Activated naive CD8-positive, alpha-beta T cell (primary cell): Measurements from ENCODE around the gene PKD2L1.
"Not testable (repeated sequence)": the region's sequence is repeated elsewhere in the genome, so short reads cannot be mapped to it uniquely, and the experiment has no call there.

Experiments
- H3K27ac Mint-ChIP-seq: one replicate; pipeline ENCODE4 v1.8.0; 2021; ENCODE audit warnings: mixed read lengths
- H3K27me3 Mint-ChIP-seq: one replicate; pipeline ENCODE4 v1.8.0; 2021; ENCODE audit warnings: mixed read lengths
- H3K36me3 Mint-ChIP-seq: one replicate; pipeline ENCODE4 v1.8.0; 2021; ENCODE audit warnings: mixed read lengths
- H3K4me1 Mint-ChIP-seq: one replicate; pipeline ENCODE4 v1.8.0; 2021; ENCODE audit warnings: low read depth, mixed read lengths
- H3K4me3 Mint-ChIP-seq: one replicate; pipeline ENCODE4 v1.8.0; 2021; ENCODE audit warnings: mild to moderate bottlenecking, mixed read lengths
- H3K9me3 Mint-ChIP-seq: one replicate; pipeline ENCODE4 v1.8.0; 2021; ENCODE audit warnings: low read depth, mixed read lengths

PKD2L1 gene

DNA sequence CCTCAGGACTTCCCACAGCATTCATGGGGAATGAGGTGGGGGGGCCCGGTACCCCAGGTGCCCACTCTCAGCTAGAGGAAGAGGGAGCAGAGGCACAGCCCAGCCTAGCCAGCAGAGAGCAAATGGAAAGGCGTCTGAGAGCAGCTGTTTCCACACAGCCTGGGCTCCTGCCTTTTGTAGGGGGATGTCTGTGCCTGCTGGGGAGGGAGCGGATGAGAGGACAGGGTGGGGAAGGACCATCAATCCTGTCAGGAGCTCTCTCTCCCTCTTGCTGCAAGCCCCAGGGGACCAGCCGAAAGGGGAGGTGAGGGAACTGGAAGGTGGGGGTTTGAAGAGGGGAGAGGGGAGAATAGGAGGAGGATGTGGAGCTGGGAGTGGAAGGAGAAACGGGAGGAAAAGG is at the start of gene PKD2L1:
TSS of gene PKD2L1 (minus strand) at position 150 of the 400 bp plus-strand sequence. CDS start at position 25, 125 bp downstream.
- peaks cover 4% of the 10 kb centered on the region for H3K27me3 Mint-ChIP-seq
- H3K4me3 Mint-ChIP-seq, result no peak within 1 kb of the TSS

DNA sequence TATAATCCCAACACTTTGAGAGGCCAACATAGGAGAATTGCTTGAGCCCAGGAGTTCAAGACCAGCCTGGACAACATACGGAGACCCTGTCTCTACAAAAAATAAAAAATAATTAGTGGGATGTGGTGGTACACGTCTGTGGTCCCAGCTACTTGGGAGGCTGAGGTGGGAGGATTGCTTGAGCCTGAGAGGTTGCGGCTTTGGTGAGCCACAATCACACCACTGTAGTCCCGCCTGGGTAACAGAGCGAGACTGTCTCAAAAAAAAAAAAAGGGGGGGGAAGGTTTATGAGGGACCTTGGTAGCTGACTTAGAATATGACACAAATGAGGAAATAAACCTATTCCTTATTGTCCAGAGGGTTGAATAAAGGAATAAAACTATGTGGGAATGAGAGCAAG is 47.8 kb upstream of the PKD2L1 start:
- Mint-ChIP-seq H3K4me1 (peaks cover 10% of the 10 kb centered on the region), H3K4me3 (no peak overlapping the region), H3K27ac (no peak overlapping the region), H3K9me3 (no peaks in the 10 kb centered on the region), H3K27me3 (no peaks in the 10 kb centered on the region), H3K36me3 (peaks cover 12% of the 10 kb centered on the region)

More for the DNA sequence above, at the start of gene PKD2L1:
- peaks cover 12% of the 10 kb centered on the region for H3K4me1 Mint-ChIP-seq
- H3K36me3 Mint-ChIP-seq, result no peaks in the 10 kb centered on the region
- H3K27ac Mint-ChIP-seq, result no peak within 1 kb of the TSS
- H3K9me3 Mint-ChIP-seq, result no peaks in the 10 kb centered on the region

DNA sequence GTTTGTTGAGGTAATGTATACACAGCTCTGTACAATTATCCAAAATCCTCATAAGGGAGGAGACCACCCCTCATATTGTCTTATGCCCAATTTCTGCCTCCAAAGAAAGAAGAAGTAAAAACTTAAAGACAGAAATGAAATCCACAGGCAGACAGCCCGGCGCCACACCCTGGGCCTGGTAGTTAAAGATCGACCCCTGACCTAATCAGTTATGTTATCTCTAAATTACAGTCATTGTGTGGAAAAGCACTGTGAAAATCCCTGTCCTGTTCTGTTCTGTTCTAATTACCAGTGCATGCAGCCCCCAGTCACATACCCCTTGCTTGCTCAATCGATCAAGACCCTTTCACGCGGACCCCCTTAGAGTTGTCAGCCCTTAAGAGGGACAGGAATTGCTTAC is 46.6 kb upstream of the PKD2L1 start:
- not testable (repeated sequence) for H3K9me3 Mint-ChIP-seq, H3K4me3 Mint-ChIP-seq, H3K27me3 Mint-ChIP-seq, H3K36me3 Mint-ChIP-seq, H3K27ac Mint-ChIP-seq
- peaks cover 10% of the 10 kb centered on the region for H3K4me1 Mint-ChIP-seq

DNA sequence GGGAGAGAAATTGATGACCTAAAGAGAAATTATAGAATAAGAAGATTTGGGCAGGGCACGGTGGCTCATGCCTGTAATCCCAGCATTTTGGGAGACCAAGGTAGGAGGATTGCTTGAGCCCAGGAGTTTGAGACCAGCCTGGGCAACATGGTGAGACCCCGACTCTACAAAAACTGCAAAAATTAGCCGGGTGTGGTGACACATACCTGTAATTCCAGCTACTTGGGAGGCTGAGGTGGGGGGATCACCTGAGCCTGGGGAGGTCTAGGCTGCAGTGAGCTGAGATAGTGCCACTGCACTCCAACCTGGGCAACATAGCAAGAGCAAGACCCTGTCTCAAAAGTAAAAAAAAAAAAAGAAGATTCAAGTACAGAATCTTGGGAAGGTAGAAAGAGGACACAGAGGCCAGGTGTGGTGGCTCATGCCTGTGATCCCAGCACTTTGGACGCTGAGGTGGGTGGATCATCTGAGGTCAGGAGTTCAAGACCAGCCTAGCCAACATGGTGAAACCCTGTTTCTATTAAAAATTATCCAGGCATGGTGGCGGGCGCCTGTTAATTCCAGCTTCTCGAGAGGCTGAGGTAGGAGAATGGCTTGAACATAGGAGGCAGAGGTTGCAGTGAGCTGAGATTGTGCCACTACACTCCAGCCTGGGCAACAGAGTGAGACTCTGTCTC is 44.8 kb upstream of the PKD2L1 start:
- H3K4me1 Mint-ChIP-seq, result peaks cover 27% of the 10 kb centered on the region
- H3K4me3 Mint-ChIP-seq, H3K27me3 Mint-ChIP-seq, H3K36me3 Mint-ChIP-seq, H3K27ac Mint-ChIP-seq, H3K9me3 Mint-ChIP-seq: not testable (repeated sequence)

DNA sequence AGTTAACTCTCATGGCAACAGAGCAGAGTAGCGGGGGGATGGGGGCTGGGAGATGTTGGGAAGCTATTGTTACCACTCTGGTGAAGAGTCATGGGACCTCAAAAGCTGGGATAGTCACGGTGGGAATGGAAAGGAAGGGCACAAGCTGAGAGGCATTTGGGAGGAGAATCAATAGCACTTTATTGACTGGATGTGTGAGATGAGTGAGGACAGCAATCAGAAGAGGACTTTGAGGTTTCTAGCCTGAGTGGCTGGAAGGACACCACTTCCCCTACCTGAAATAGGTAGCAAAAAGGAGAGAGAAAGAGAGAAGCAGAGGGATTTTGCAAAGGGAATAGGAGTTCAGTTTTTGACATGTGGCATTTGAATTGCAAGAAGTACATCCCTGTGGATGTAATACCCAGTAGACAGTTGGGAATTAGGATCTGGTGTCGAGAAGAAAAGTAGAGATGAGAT is 44.2 kb upstream of the PKD2L1 start:
- H3K4me1 Mint-ChIP-seq, result peaks cover 31% of the 10 kb centered on the region
- H3K27me3 Mint-ChIP-seq, result no peaks in the 10 kb centered on the region
- H3K36me3 Mint-ChIP-seq, result no peaks in the 10 kb centered on the region
- no peak overlapping the region for H3K27ac Mint-ChIP-seq
- H3K4me3 Mint-ChIP-seq, result no peak overlapping the region
- H3K9me3 Mint-ChIP-seq, result no peaks in the 10 kb centered on the region

DNA sequence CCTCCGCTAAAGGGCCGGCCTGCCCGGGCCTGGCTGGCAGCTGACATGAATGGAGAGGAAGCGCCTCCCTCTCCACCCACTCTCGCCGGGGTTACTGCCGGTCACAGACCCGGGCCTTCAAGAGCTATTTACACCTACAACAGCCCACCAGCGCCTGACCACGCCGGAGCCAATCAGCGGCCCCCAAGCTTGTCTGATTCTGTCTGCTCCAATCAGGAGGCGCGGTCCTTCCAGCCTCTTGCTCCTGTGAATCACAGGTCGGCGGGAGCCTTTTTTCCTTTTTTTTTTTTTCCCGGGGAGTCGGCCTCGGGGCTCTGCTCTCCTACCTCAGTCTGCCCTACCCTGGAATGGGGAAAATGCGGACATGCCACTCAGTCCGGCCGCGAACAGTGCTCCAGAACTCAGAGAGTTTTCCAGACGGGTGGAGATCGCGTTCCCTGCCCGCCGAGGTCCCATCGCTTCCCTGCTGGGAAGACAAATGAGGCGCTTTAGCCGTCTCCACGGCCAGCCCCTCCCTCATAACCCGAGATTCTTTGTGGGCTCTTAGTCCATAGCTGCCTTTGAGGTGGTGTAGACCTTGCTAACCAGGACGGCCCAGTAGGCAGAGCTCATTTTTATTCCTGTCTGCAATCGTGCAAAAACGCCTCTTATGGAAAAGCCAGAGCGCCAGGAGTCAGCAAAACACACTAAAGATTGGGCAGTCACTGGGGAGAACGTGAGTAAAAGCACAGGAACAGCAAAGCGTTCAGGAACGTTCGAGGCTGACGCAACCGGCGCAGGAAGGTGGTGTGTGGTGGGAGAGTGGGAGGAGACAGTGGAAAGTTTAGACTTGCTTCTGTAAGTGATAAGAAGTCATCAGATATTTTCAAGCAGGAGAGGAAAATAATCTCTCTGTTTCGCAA is 43.5 kb upstream of the PKD2L1 start:
- H3K36me3 Mint-ChIP-seq, result no peaks in the 10 kb centered on the region
- H3K27ac Mint-ChIP-seq, result no peak overlapping the region
- H3K9me3 Mint-ChIP-seq, result no peaks in the 10 kb centered on the region
- no peak overlapping the region for H3K4me3 Mint-ChIP-seq
- peaks cover 31% of the 10 kb centered on the region for H3K4me1 Mint-ChIP-seq
- no peaks in the 10 kb centered on the region for H3K27me3 Mint-ChIP-seq

DNA sequence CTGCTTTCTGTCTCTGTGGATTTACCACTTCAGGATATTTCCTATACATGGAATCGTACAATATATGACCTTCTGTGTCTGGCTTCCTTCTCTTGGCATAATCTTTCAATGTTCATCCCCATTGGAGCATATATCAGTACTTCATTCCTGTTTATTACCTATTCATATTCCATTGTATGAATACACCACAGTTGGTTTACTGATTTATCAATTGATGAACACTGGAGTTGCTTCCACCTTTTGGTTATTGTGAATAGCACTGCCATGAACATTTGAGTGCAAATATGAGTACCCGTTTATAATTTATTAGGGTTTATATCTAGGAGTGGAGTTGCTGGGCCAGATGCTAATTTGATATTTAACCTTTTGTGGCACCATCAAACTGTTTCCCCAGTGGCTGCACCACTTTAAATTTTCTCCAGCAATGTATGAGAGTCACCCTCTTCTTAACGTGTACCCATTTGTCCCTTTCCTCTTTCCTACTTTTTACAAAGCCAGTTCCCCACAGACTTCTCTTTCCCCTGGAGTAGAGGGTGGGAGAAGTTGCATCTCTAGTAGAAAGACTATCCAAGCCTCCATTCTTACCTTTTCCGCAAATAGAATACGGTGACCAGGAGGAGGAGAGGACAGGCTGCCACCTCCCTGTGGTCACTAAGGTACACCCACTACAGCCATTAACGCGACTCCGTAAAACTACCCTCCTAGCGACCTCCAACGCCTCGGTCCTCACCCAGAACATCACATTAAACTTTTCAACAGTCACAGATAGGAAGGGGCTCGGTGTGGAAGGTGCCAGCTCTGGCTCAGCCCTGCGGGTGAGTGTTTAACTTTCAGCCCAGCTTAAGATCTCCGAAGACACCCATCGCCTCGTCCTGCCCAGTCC is 42.6 kb upstream of the PKD2L1 start:
- Mint-ChIP-seq H3K27me3 (no peaks in the 10 kb centered on the region), H3K36me3 (no peaks in the 10 kb centered on the region), H3K4me1 (peaks cover 24% of the 10 kb centered on the region), H3K9me3 (no peaks in the 10 kb centered on the region), H3K27ac (no peak overlapping the region), H3K4me3 (no peak overlapping the region)

DNA sequence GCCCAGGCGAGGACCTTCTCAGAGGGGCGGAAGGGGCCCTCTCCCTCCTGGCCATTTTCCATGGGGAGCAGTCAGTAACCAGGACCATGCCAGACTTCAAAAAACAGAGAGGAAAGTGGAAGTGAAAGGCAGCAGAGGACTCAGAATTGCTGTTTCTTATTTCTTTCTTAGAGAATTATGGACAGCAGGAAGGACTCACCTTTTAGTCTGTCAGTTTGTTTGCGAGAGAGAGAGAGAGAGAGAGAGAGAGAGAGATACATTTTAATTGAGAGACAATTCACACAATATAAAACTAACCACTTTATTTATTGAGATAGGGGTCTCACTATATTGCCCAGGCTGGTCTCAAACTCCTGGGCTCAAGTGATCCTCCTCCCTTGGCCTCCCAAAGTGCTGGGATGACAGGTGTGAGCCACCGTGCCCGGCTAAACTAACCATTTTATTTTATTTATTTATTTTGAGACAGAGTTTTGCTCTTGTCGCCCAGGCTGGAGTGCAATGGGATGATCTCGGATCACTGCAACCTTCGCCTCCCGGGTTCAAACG is 41.5 kb upstream of the PKD2L1 start:
- peak overlapping the region; percentile 88 for H3K27ac Mint-ChIP-seq
- peak overlapping the region; percentile 75 for H3K4me3 Mint-ChIP-seq
- H3K9me3 Mint-ChIP-seq, result no peaks in the 10 kb centered on the region
- H3K4me1 Mint-ChIP-seq, result peaks cover 21% of the 10 kb centered on the region
- H3K36me3 Mint-ChIP-seq, result no peaks in the 10 kb centered on the region
- H3K27me3 Mint-ChIP-seq, result no peaks in the 10 kb centered on the region

DNA sequence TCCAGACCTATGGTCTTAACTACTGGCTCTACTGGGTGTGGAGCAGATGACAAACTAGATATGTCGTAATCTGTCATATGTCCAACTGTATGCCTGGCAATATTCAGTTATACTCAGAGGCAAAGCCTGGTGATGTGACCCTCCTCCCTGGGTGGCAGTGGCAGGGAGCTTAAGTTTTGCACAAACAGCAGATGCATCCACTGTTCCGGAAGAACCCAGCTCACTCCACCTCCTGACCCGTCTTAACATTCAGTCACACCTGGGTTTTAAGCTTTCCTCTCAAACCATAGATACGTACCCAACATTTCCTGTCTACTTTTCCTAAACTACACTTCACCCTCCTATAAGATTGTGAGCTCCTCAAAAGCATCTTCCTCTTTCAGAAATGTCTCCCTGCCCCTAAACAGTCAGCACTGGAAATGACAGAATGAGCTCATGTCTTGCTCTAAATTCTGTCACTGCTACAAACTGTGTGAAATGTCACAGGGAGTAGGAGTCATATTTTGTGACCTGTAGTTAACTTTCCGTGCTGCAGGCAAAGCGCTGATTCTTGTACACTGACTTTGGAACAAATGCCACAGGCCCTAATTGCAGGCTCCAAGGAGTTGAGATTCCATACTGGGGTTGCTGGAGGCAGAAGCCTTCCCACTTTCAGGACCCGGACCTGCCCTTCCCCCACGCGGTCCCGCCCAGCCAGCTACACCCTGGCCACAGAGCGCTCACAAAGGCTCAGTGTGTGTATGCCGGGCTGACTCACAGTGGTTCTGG is 40.9 kb upstream of the PKD2L1 start:
- Mint-ChIP-seq H3K4me1 (peaks cover 21% of the 10 kb centered on the region), H3K4me3 (peak overlapping the region; percentile 75), H3K27ac (peak overlapping the region; percentile 88), H3K9me3 (no peaks in the 10 kb centered on the region), H3K27me3 (no peaks in the 10 kb centered on the region), H3K36me3 (no peaks in the 10 kb centered on the region)

DNA sequence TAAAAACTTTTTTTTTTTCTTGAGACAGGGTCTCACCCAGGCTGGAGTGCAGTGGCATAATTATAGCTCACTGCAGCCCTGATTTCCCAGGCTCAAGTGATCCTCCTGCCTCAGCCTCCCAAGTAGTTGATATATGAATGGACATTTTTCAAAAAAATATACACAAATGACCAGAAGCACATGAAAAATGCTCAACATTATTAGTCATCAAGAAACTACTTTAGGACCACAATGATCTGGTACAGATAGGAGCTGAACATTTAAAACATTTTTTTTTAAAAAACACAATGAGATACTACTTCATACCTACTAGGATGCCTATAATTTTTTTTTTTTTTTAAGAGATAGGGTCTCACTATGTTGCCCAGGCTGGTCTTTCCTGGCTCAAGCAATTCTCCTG is 38.7 kb upstream of the PKD2L1 start:
- H3K36me3 Mint-ChIP-seq, result no peaks in the 10 kb centered on the region
- peaks cover 21% of the 10 kb centered on the region for H3K4me1 Mint-ChIP-seq
- H3K9me3 Mint-ChIP-seq, result no peaks in the 10 kb centered on the region
- H3K27ac Mint-ChIP-seq, result no peak overlapping the region
- no peaks in the 10 kb centered on the region for H3K27me3 Mint-ChIP-seq
- H3K4me3 Mint-ChIP-seq, result no peak overlapping the region

DNA sequence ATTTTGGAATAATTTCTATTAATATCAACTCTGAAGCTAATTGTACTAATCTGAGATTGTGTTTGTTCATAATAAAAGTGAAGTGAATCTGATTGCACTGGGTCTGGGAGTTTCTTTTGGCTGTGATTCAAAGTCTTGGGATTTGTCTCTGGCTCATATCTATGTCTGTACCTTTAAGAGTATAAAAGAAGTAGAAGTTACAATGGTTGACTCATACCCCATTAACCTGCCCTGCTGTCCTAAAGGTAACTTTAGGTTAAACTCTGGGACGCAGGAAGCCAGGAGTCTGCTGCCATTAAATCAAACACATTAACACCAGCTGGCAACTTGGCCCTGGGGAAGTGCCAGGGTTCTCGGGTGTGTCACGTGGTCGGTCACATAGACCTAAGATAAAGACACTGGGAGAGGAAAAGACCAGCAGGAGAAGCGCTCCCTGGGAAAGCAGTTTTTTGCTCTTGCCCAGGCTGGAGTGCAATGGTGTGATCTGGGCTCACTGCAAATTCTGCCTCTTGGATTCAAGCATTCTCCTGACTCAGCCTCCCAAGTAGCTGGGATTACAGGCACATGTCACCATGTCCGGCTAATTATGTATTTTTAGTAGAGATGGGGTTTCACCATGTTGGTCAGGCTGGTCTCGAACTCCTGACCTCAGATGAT is 34.8 kb upstream of the PKD2L1 start:
- H3K27me3 Mint-ChIP-seq, result no peaks in the 10 kb centered on the region
- peaks cover 4% of the 10 kb centered on the region for H3K4me1 Mint-ChIP-seq

DNA sequence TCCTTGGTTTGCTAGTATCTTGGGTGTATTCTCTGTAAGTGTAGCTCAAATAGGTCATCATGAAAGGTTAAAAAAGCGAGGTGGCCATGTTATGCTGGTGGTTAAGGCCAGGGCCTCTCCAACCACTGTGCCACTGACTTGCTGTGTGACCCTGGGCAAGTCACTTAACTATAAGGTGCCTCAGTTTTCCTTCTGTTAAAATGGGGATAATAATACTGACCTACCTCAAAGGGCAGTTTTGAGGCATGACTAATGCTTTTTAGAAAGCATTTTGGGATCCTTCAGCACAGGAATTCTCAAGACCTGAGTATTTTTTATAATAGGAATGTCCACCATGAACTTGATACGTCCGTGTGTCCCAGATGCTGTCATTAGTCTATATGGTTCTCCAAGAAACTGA is 34.1 kb upstream of the PKD2L1 start:
- Mint-ChIP-seq H3K4me3 (no peak overlapping the region), H3K4me1 (peaks cover 3% of the 10 kb centered on the region), H3K9me3 (no peaks in the 10 kb centered on the region), H3K36me3 (peaks cover 20% of the 10 kb centered on the region), H3K27ac (no peak overlapping the region), H3K27me3 (no peaks in the 10 kb centered on the region)

More for the DNA sequence above, 34.8 kb upstream of the PKD2L1 start:
- Mint-ChIP-seq H3K36me3 (peaks cover 16% of the 10 kb centered on the region), H3K27ac (no peak overlapping the region), H3K4me3 (no peak overlapping the region), H3K9me3 (no peaks in the 10 kb centered on the region)

DNA sequence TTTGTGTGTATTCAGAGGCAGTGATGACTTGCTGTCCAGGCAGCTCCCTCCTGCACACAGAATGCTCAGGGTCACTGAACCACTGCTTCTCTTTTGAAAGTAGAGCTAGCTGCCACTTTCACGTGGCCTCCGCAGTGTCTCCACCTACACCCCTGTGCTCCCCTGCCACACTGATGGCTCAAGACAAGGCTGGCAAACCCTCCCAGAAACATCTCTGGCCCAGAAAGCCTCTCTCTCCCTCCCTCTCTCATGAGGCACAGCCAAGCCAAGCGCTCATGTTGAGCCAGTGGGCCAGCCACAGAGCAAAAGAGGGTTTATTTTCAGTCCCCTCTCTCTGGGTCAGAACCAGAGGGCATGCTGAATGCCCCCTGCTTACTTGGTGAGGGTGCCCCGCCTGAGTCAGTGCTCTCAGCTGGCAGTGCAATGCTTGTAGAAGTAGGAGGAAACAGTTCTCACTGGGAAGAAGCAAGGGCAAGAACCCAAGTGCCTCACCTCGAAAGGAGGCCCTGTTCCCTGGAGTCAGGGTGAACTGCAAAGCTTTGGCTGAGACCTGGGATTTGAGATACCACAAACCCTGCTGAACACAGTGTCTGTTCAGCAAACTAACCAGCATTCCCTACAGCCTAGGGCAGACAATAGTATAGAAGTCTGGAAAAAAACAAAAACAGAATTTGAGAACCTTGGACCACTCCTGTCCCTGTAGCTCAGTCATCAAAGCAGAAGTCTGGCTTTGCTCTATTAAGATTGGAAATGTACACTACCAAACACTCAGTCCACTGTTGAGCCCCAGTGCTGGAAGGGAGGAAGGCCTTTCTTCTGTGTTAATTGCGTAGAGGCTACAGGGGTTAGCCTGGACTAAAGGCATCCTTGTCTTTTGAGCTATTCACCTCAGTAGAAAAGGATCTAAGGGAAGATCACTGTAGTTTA is 32.8 kb upstream of the PKD2L1 start:
- H3K27ac Mint-ChIP-seq, result no peak overlapping the region
- H3K9me3 Mint-ChIP-seq, result no peaks in the 10 kb centered on the region
- peaks cover 25% of the 10 kb centered on the region for H3K36me3 Mint-ChIP-seq
- H3K27me3 Mint-ChIP-seq, result no peaks in the 10 kb centered on the region
- H3K4me1 Mint-ChIP-seq, result peaks cover 7% of the 10 kb centered on the region
- H3K4me3 Mint-ChIP-seq, result no peak overlapping the region
